Panc1 (cell line): Measurements from ENCODE around the gene KLF14.

ENCODE experiments used
- CTCF ChIP-seq: fragments of 450-650 bp; IDR thresholded peaks from 2 replicates; pipeline ENCODE4 v1.5.1; 2017; ENCODE audit warnings: mild to moderate bottlenecking
- SIN3A ChIP-seq: IDR thresholded peaks from 2 replicates; pipeline ENCODE4 v1.6.1; 2012; ENCODE audit warnings: low read depth, mild to moderate bottlenecking, low read length, moderate library complexity, borderline replicate concordance; ENCODE audit not compliant: insufficient read depth

DNA sequence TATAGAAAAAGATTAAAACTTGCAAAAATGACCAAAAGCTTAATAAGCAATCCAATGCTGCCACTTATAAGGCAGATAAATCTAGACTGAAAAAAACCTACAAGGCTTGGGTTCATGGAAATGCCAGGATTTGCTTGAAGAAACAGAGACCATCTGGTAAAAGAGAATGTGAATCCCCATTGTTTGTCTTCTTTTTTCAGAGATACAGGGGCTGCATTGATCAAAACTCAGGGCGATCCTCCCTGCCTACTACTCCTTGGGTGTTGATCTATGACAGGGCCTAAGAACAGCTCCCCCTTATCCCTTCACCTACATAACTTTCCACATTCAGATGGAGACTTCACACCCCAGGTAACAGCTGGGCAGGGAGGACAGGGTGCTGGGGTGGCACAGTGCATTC lies 44.3 kb downstream of the KLF14 start:
- no peak for TF ChIP-seq SIN3A
- TF ChIP-seq CTCF: no peak
